Cardiac septum (tissue), 1 donor: ENCODE data around the gene MVB12B. TPM values are rescaled to one million over a fixed set of nuclear protein-coding genes. Genes with fewer than 3 reads are reported as not detected.

ENCODE experiments used
- DNase-seq: peaks from one replicate; pipeline ENCODE4 v3.0.0-alpha.2; 2020; ENCODE audit warnings: low spot score
- intact Hi-C: fragments of 100-400 bp; cut with DNase I; formaldehyde crosslinking; loops from one replicate; pipeline ENCODE4 v1.14.0; 2022
- total RNA-seq: library from RNA; stranded (reverse); fragmentation: NEBNext Ultra II Directional; extraction: Animal tissue kit (Norgen Biotek cat#: 25700); gene quantifications from one replicate; pipeline ENCODE4 v1.2.1, GENCODE V29; 2021
- donor health status: DM: no; HTN: no; CAD: no.

Gene MVB12B
- total RNA-seq, 1 donor from 2014 or later = 7.2 TPM

DNA sequence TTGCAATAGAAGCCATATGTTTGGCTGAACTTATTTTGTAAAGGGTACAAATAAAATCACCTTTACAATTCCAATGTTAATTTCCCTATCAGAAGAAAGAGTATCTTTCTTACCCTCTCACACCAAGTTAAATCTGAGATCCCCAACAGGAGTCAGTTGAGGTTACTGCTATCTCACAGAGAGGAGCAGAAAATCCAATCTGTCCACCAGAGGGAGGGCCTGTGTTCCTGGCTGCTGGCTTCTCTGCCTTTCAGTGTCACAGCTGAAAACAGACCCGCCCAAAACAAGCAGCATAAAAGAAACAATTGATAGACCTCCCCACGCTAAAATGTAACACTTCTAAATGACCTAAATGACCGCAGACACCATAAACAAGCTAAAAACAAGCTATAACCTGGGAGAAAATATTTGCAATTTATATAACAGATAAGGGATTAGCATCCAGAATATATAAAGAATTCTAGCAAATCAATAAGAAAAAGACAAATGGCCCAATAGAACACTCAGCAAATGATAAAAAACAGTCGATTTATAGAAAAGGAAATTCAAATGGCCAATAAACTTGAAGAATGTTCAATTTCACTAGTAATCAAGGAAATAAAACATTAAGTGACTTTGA lies 24.5 kb upstream of the MVB12B start:
- intact Hi-C loops = loop anchor here (1.0 to 2.0 kb wide), 2 partner anchors 96 to 189 kb away; no protein-coding TSS in a partner anchor

DNA sequence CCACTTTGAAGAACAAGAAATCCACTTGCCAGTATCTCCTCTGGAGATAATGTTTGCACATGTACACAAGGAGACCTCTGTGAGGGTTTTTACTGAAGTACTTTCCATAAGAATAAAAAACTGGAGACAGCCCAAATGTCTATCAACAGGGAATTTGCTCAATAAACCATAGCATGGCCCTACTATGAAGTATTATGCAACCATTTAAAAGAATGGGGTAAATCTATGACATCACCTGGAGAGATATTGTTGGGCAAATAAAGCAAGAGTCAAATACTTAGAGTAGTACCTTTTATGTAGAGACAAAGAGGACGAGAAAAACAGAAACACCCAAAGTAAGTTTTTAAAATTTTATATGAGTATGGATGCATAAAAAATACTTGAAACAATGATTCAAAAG lies 23.9 kb upstream of the MVB12B start:
- no peak for DNase-seq
- intact Hi-C loops = loop anchor here (1.0 to 2.0 kb wide), 2 partner anchors 96 to 188 kb away; no protein-coding TSS in a partner anchor

More for the DNA sequence above, 24.5 kb upstream of the MVB12B start:
- no peak for DNase-seq

DNA sequence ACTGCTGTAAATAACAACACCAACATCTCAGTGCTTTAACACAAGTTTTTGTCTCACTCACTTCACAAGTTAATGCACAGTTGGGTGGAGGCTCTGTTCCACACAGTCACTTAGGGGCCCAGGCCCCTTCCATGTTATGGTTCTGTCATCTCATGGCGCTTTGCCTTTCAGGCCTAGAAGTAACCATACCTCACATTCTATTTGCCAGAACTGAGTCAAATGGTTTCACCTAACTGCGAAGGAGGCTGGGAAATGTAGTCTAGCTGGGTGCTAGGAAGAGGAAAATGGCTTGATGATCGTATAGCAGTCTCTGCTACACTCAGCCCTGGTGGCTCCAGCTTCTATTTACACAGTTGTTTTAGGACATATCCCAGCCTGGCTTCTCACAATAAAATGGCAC lies 23.1 kb upstream of the MVB12B start:
- intact Hi-C loops = loop anchor here (2.0 kb wide), 1 partner anchor 187 kb away; no protein-coding TSS in a partner anchor
- no peak for DNase-seq

DNA sequence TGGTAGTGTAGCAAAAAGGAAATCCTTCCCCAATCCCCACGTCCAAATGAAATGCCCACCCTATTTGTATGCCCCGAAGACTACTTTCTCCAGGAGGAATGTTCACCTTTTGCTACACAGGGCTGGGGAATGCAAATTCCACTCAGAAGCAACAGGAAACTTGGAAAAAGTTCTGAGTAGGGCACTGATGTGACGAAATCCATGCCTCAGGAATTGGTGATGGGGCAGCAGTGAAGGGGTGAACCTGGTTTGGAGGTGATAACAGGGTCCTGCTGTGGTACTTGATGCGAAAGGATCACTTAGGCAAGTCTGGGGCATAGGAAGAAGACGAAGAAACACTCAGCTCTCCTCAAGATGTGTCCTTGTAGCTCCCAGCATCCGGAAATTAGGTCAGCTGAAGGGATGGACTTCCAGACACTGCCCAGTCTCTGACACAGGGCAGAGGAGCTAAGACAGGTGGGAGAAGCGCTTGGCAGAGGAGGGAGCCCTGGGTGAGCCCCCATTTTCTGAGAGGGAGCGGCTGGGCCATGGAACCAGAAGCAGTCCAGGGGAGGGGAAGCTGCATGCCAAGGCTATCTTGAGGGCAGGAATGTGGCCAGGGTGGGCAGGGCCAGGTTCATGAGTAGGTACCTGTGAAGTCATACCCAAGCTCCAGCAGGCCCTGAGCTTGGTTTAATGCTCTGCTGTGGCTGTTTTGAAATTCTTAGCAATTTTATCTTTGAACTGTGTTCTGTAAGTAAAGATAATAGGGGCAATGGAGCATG lies 22.2 kb upstream of the MVB12B start:
- DNase-seq = no peak
- intact Hi-C loops = no loop called here

DNA sequence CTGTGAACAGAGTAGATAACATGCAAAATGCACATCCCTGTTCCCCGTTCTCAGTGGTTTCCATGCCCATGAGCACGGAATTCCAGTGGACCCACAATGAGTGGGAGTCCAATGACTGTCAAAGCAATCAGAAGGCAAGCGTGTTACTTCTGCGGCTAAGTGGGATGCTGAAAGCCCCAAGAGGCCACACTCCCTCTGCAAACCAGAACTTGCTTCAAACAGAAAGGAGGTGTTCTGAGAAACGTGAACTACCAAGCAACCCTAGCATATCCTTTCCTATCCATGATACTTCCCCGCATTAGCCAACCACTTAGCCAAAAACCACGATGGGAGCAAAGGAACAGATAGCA lies 21.7 kb upstream of the MVB12B start:
- intact Hi-C loops = no loop called here
- DNase-seq = no peak

DNA sequence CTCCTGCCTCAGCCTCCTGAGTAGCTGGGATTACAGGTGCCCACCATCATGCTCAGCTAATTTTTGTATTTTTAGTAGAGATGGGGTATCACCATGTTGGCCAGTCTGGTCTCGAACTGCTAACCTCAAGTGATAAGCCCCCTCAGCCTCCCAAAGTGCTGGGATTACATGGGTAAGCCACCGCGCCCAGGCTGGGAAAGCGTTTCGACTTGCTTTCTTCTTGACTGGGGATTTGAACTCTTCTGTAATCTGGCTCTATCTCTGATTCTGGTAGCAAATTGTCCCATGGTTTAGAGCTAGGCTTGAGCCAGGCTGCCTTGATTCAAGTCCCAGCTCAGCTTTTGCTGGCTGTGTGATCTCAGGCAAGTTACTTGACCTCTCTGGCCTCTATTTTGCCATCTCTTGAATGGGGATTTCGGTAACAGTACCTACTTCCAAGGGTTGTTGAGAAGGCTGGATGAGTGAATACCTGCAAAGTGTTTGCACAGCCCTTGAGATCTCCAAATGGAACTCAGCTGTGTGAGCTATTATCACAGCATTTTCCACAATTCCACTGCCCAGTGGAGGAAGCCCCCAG lies 20.5 kb upstream of the MVB12B start:
- intact Hi-C loops = no loop called here
- DNase-seq = no peak

DNA sequence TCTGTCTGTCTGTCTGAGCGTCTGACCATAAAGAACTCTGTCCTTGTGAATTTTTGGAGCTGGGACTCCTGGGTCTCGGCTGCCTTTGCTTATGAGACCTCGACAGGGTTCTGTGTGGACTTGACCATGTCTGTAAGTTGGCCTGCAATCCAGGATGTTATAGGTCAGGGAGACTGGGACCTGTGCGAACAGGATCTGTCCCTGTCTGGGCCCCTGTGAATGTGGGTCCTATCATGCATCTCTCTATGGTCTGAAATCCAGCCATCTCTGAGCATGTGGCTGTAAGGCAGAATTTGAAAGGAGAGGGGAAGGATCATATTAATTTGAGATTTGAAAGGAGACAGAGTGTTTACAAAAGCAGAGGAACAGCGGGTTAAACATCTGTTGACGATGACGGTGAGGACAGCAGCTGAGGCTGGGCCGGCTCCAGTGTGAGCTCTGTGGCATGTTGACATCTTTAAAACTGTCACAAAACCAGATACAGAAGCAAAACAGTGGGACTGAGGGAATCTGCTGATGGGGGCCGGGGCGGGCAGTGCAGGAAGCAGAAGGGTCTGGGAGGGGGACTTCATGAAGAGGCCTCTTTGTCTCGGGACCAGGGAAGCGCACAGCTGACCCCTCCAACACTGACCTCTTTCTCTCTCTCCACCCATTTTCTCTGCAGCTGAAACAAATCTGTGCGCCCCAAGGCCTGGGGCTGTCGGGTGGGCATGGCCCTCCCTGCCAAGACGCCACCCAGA lies 19.1 kb upstream of the MVB12B start:
- DNase-seq = no peak
- intact Hi-C loops = no loop called here

DNA sequence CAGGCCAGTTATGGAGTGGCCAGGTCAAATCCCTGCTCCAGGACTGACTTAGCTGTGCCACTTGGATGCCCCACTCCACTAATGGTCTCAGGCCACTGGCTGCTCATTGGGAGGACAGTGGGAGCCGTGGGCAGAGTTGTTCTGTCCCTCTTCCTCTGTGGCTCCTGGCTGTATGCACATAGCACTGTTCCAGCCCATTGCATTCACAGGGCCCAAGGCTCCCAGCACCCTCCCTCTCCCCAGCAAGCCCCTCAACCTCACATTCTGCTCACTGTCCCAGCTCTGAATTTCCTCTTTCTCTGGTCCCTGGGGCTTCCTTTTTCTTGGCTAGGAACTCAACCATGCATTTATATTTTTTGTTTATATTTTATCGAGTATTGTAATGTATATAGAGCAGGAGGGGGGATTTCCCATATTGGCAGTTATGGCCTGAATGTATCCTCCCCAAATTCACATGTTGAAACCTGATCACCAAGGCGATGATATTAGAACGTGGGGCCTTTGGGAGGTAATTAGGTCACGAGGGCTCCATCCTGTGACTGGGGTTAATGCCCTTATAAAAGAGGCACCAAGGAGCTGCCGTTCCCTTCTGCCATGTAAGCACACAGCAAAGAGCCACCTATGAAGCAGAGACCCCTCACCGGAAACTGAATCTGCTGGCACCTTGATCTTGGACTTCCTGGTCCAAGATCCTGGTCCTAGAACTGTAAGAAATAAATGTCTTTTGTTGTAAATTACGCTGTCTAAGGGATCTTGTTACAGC lies 17.0 kb upstream of the MVB12B start:
- intact Hi-C loops = no loop called here
- no peak for DNase-seq

DNA sequence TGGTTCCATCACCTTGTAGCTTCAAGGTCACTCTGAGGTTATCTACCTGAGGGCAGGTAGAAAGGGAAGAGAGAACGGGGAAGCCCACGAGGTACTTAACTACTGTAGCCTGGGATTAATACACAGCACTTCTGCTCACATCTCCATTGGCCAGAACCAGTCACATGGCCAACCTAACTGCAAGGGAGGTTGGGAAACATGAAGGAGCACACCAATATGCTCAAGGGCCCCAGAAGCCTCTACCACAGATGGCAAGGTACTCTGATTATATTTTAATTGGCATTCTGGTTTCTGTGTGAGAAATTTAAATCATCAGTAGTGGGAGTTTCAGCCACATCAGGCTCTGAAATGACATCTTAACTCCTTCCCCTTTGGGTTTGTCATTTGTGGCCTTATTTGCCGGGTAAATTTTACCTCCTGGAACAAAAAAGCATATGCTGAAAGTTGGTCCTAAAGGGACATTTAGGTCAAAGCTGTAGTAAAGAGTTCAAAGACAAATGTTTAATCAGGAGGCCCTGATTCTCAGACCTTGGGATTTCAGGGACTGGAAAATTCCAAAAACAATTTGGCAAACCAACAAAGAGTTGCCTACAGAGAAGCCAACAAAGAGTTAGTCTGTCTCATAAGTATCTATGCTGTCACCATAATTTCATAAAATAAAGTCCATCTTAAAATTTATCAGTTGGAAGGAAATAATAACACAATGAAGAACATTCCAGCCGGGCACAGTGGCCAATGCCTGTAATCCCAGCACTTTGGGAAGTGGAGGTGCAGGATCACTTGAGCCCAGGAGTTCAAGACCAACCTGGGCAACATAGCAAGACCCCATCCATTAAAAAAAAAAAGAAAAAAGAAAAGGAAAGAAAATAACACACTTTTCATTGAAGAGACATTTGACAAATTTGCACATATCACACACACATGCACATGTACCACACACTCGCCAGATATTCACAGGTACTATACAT lies 13.8 kb upstream of the MVB12B start:
- no peak for DNase-seq

DNA sequence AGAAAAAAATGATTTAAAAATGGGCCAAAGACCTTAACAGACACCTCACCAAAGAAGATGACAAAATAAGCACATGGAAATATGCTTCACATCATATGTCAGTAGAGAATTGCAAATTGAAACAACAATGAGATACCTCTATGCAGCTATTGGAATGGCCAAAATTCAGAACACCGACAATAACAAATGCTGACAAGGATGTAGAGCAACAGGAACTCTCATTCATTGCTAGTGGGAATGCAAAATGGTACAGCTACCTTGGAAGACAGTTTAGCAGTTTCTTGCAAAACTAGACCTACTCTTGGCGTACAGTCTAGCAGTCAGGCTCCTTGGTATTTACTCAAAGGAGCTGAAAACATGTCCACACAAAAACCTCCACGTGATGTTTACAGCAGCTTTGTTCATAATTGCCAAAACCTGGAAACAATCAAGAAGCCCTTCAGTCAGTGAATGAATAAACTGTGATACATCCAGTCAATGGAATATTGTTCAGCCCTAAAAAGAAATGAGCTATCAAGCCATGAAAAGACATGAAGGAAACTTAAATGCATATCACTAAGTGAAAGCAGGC lies 10.5 kb upstream of the MVB12B start:
- DNase-seq = no peak
- intact Hi-C loops = loop anchor here (5.0 kb wide), 1 partner anchor 81 kb away; no protein-coding TSS in a partner anchor

More for the DNA sequence above, 13.8 kb upstream of the MVB12B start:
- intact Hi-C loops = no loop called here

DNA sequence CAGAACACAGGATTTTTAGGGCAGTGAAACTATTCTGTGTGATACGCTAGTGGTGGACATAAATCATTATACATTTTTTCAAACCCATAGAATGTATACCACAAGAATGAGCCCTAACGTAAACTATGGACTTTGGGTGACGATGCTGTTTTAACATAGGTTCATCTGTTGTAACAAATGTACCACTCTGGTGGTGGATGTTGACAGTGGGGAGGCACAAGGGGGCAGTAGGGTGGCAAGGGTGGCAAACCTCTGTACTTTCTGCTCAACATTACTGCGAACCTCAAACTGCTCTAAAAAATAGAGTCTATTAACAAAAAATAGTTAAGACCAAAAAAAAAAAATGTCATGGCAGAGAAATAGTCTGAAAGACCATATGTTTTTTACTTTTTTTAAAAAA lies 9.1 kb upstream of the MVB12B start:
- intact Hi-C loops = loop anchor here (5.0 kb wide), 1 partner anchor 80 kb away; no protein-coding TSS in a partner anchor
- DNase-seq = no peak

DNA sequence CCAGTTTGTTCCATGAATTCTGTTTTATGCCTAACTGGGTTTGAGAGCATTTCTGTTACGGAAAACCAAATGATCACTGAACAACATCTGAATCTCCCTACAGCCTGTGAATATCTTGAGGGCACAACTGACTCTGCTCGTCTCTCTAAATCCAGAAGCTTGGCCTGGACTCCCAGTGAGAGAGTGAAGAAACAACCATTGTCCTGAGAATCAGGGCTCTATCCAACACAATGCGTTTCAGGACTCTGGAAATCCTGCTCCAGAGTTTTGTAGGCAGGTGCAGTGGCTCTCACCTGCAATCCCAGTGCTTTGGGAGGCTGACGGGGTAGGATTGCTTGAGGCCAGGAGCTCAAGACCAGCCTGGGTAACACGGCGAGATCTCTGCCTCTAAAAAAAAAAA lies 7.8 kb upstream of the MVB12B start:
- no peak for DNase-seq
- intact Hi-C loops = loop anchor here (5.0 kb wide), 1 partner anchor 78 kb away; no protein-coding TSS in a partner anchor

DNA sequence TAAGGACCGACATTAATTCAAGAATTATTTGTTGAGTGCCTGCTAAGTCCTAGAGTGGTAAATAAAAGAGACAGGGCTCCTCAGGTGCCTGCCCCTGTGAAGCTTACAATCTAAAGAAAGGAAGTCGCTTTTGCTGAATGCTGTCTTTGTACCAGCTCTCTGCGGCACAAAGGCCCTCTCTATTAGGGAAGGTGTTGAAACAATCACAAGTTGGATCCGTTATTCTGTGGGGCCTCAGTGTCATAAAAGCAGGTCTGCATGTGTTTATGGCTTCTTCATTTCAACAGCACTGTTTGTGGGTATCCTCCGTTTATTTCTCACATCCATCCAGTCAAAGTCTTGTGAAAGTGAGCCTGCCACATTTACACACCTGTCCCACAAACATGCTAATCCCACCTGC lies 7.0 kb upstream of the MVB12B start:
- intact Hi-C loops = loop anchor here (5.0 kb wide), 1 partner anchor 78 kb away; no protein-coding TSS in a partner anchor

DNA sequence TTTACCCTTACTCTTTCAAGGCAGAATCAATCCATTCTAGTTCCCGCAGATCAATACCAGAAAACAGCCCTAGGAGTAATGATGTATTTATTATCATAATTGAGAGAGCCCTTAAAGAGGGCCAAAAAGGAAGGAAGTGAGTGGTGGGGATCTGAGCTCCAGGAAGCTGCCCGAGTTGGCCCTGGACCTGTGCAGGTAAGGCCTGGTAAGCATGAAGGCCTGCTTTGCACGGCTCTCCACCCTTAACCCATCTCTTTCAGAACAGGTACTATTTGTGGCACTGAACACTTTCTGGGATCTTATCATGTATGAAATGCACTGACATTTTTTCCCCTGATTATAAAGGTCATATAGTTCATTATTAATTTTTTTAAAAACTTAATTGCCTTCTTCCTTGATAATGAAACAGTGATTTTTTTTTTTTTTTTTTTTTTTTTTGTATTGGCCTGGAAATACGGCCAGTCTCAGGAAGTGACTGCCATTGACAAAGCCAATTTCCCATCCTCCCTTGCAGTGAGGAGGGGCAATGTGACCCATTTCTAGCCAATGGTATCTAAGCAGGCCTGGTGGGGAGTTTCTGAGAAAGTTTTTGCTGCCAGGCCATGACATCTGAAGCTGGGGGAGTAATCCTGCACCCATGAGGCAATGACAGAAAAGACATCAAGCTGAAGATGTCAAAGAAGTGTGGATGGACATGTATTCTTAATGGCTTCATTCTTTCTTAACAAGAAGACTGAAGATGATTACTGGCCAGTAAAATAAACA lies 6.3 kb upstream of the MVB12B start:
- DNase-seq = no peak
- intact Hi-C loops = no loop called here

More for the DNA sequence above, 7.0 kb upstream of the MVB12B start:
- DNase-seq = no peak

DNA sequence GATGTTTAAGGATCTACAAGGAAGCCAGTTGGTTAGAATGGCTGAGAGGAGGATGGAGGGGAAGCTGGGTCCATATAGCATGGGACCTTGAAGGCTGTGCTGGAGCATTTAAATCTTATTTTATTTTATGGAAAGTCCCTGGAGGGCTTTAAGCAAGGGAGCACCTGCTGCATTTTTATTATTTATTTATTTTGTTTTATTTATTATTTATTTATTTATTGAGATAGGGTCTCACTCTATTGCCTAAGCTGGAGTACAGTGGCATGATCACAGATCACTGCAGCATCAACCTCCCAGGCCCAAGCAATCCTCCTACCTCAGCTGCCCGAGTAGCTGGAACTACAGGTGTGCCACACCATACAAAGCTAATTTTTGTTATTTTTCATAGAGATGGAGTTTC lies 4.9 kb upstream of the MVB12B start:
- intact Hi-C loops = no loop called here
- DNase-seq = no peak

DNA sequence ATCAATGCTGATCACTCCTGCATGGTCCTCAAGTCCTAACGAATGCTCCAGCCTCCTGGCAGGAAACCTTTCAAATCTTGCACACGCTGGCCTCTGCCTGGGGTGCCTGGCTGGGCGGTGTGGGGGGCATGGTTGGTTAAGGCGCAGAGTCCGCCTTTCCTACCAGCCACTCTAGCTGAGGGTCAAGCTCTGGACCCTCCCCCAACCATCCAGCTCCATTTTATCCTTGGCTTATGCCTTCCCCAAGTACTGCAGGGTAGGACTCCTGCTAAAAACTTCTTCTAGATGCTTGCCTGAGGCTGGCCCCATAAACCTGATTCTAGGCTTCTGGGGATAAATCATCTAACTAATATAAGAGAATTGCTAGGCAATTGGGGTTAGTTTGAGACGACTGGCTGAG lies 808 bp upstream of the MVB12B start:
- intact Hi-C loops = no loop called here

More for the DNA sequence above, 808 bp upstream of the MVB12B start:
- no peak for DNase-seq
